ENCODE results near the gene INHBA. TPM values are rescaled to one million over a fixed set of nuclear protein-coding genes. Genes with fewer than 3 reads are reported as not detected.

Gene INHBA
- total RNA-seq, 2 donors from 2014 or later, result not detected

GRCh38 chr7:41701068-41701941, 1.6 kb downstream of the INHBA start:
- no peak overlapping the region for H3K9ac ChIP-seq (ENCODE audit: extremely low read depth, low read length, poor library complexity, severe bottlenecking)
- no peak overlapping the region for H3K27ac Mint-ChIP-seq
- H3K4me3 Mint-ChIP-seq, result peak overlapping the region; percentile 11
- H3K27me3 Mint-ChIP-seq (ENCODE audit: insufficient read depth), result peaks cover 74% of the 10 kb centered on the region
- no peak overlapping the region for H3K4me3 ChIP-seq (ENCODE audit: low read length)
- no peaks in the 10 kb centered on the region for H3K36me3 Mint-ChIP-seq (ENCODE audit: low read depth)
- no peak for DNase-seq
- no peak overlapping the region for H3K27ac ChIP-seq (ENCODE audit: low read depth, low read length)
- no peaks in the 10 kb centered on the region for H3K9me3 Mint-ChIP-seq
- TF ChIP-seq, protein P1, sequence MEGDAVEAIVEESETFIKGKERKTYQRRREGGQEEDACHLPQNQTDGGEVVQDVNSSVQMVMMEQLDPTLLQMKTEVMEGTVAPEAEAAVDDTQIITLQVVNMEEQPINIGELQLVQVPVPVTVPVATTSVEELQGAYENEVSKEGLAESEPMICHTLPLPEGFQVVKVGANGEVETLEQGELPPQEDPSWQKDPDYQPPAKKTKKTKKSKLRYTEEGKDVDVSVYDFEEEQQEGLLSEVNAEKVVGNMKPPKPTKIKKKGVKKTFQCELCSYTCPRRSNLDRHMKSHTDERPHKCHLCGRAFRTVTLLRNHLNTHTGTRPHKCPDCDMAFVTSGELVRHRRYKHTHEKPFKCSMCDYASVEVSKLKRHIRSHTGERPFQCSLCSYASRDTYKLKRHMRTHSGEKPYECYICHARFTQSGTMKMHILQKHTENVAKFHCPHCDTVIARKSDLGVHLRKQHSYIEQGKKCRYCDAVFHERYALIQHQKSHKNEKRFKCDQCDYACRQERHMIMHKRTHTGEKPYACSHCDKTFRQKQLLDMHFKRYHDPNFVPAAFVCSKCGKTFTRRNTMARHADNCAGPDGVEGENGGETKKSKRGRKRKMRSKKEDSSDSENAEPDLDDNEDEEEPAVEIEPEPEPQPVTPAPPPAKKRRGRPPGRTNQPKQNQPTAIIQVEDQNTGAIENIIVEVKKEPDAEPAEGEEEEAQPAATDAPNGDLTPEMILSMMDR (conservative IDR thresholded peaks at IDR 0.05), result no peak
- no peaks in the 10 kb centered on the region for H3K36me3 ChIP-seq (ENCODE audit: control insufficient read depth, insufficient read depth, low read length)
- H3K4me1 ChIP-seq (ENCODE audit: control insufficient read depth, insufficient read depth, low read length), result no peaks in the 10 kb centered on the region
- WGBS, 2 experiments (ENCODE audit: insufficient coverage in 1 of 2, insufficient read length in 1 of 2), result 0 to 23% methylated on average over 1 to 13 of the region's 13 CpGs
- H3K9me3 ChIP-seq (ENCODE audit: control insufficient read depth, low read length), result no peaks in the 10 kb centered on the region
- H3K27me3 ChIP-seq (ENCODE audit: control insufficient read depth, insufficient read depth, low read length, poor library complexity, severe bottlenecking), result peaks cover 82% of the 10 kb centered on the region
- peaks cover 22% of the 10 kb centered on the region for H3K4me1 Mint-ChIP-seq

DNA sequence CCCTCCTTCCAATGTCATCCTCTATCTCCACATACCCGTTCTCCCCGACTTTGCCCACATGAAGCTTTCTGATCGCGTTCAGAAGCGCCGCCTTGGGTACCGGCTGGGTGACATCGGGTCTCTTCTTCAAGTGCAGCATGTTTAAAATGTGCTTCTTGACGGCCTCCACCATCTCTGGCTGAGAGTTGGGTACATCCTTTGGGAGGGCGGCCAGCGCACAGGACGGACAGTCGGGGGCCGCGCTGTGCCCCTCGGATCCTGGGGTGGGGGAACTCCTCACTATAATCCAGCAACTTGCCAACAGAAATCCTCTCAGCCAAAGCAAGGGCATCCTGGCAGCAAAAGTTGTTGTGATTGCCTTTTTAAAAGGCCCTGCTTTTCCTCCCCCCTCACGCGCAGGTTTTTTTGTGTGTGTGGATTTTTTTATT, 2.8 kb downstream of the INHBA start:
- H3K27me3 Mint-ChIP-seq (ENCODE audit: insufficient read depth), result peaks cover 73% of the 10 kb centered on the region
- Histone ChIP-seq H3K27ac (ENCODE audit: low read depth, low read length) (no peak overlapping the region), H3K4me1 (ENCODE audit: control insufficient read depth, insufficient read depth, low read length) (no peaks in the 10 kb centered on the region), H3K9ac (ENCODE audit: extremely low read depth, low read length, poor library complexity, severe bottlenecking) (no peak overlapping the region), H3K9me3 (ENCODE audit: control insufficient read depth, low read length) (no peaks in the 10 kb centered on the region), H3K4me3 (ENCODE audit: low read length) (peak overlapping the region; percentile 61), H3K27me3 (ENCODE audit: control insufficient read depth, insufficient read depth, low read length, poor library complexity, severe bottlenecking) (peaks cover 79% of the 10 kb centered on the region), H3K36me3 (ENCODE audit: control insufficient read depth, insufficient read depth, low read length) (no peaks in the 10 kb centered on the region)
- H3K4me3 Mint-ChIP-seq, result peak overlapping the region; percentile 47
- H3K9me3 Mint-ChIP-seq, result no peaks in the 10 kb centered on the region
- no peak overlapping the region for H3K27ac Mint-ChIP-seq
- peak; percentile 60 for DNase-seq
- H3K4me1 Mint-ChIP-seq, result peaks cover 22% of the 10 kb centered on the region
- H3K36me3 Mint-ChIP-seq (ENCODE audit: low read depth), result no peaks in the 10 kb centered on the region
- WGBS, 2 experiments (ENCODE audit: insufficient coverage in 1 of 2, insufficient read length in 1 of 2), result 3 to 7% methylated on average over 10 to 16 of the region's 18 CpGs
- TF ChIP-seq, protein P1 (conservative IDR thresholded peaks at IDR 0.05), result no peak

DNA sequence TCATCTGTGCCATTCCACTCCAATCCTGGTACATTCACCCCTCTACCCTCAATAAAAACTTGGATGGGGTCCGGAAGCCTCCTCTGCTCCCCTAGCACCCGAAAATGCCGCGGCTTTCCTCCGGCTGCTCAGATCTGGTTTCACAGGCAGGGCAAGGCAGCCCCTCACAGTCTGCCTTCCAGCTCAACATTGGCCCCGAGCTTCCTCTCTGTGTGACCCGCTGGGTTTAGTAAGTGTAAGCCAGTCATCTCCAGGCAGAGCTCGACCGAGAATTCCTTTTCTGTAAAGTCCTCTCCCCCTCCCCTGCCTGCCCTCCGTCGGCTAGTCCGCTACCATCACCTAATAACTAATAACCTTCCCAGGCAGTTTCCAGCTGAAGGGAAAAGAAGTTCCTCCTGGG, 3.4 kb downstream of the INHBA start:
- Mint-ChIP-seq H3K27ac (no peak overlapping the region), H3K9me3 (no peaks in the 10 kb centered on the region), H3K4me3 (peak overlapping the region; percentile 47), H3K4me1 (peaks cover 22% of the 10 kb centered on the region), H3K36me3 (ENCODE audit: low read depth) (no peaks in the 10 kb centered on the region), H3K27me3 (ENCODE audit: insufficient read depth) (peaks cover 73% of the 10 kb centered on the region)
- no peaks in the 10 kb centered on the region for H3K4me1 ChIP-seq (ENCODE audit: control insufficient read depth, insufficient read depth, low read length)
- H3K9ac ChIP-seq (ENCODE audit: extremely low read depth, low read length, poor library complexity, severe bottlenecking), result no peak overlapping the region
- H3K9me3 ChIP-seq (ENCODE audit: control insufficient read depth, low read length), result no peaks in the 10 kb centered on the region
- TF ChIP-seq, protein P1 (conservative IDR thresholded peaks at IDR 0.05), result no peak
- H3K27me3 ChIP-seq (ENCODE audit: control insufficient read depth, insufficient read depth, low read length, poor library complexity, severe bottlenecking), result peaks cover 84% of the 10 kb centered on the region
- H3K4me3 ChIP-seq (ENCODE audit: low read length), result peak overlapping the region; percentile 61
- no peaks in the 10 kb centered on the region for H3K36me3 ChIP-seq (ENCODE audit: control insufficient read depth, insufficient read depth, low read length)
- DNase-seq, result peak; percentile 78
- no peak overlapping the region for H3K27ac ChIP-seq (ENCODE audit: low read depth, low read length)
- 13 to 14% methylated on average over 7 to 12 of the region's 12 CpGs for WGBS, 2 experiments (ENCODE audit: insufficient coverage in 1 of 2, insufficient read length in 1 of 2)

Data from endodermal cell (in vitro differentiated cells).